K562 (cell line): Measurements from ENCODE around the gene CRIP1. TPM values are rescaled to one million over a fixed set of nuclear protein-coding genes. Genes with fewer than 3 reads are reported as not detected.

ENCODE experiments used
- ATF1 ChIP-seq, 2 experiments: fragments of 450-650 bp in 1 of 2; IDR thresholded peaks; 2 replicates each; pipeline ENCODE4 v1.6.1; 2016; ENCODE audit warnings: missing compliant biosample characterization in 1 of 2, missing genetic modification characterization in 1 of 2
- CBX3 ChIP-seq, 2 experiments: IDR thresholded peaks; 1 replicate in 1 of 2; 2 replicates in 1 of 2; pipeline ENCODE4 v1.6.1; 2012; ENCODE audit warnings: inconsistent platforms in 2 of 2, low read length in 2 of 2, borderline replicate concordance in 1 of 2, control low read depth in 1 of 2
- EGR1 ChIP-seq: fragments of 450-650 bp; conservative IDR thresholded peaks from 2 replicates; pipeline ENCODE4 v1.6.1; 2017; ENCODE audit warnings: mild to moderate bottlenecking
- EP400 ChIP-seq: fragments of 450-650 bp; IDR thresholded peaks from 2 replicates; pipeline ENCODE4 v1.6.1; 2017; ENCODE audit warnings: antibody characterized with exemption, mild to moderate bottlenecking, moderate library complexity
- HDGF ChIP-seq: fragments of 450-650 bp; IDR thresholded peaks from 2 replicates; pipeline ENCODE4 v1.6.1; 2016
- HSF4 ChIP-seq: fragments of 250-450 bp; sonication (Bioruptor Pico); IDR thresholded peaks from 2 replicates; pipeline ENCODE4 v2.1.2; 2022; ENCODE audit warnings: mild to moderate bottlenecking, moderate library complexity, borderline replicate concordance
- JUND ChIP-seq, 2 experiments: IDR thresholded peaks; 2 replicates in 1 of 2; 3 replicates in 1 of 2; pipeline ENCODE4 v1.6.1; 2011; ENCODE audit warnings: borderline replicate concordance in 2 of 2, low read depth in 2 of 2, low read length in 2 of 2, improper control_type of control experiment in 1 of 2, missing biosample characterization in 1 of 2, missing genetic modification characterization in 1 of 2, missing genetic modification reagents in 1 of 2
- KAT2B ChIP-seq: IDR thresholded peaks from one replicate; pipeline ENCODE4 v1.6.1; 2012; ENCODE audit warnings: low read depth, mild to moderate bottlenecking, control low read depth, inconsistent platforms, low read length, moderate library complexity
- KDM2B ChIP-seq: fragments of 250-450 bp; sonication (Bioruptor Pico); IDR thresholded peaks from 2 replicates; pipeline ENCODE4 v1.8.0; 2021; ENCODE audit warnings: mild to moderate bottlenecking, moderate library complexity
- MAFK ChIP-seq: IDR thresholded peaks from 2 replicates; pipeline ENCODE4 v1.6.1; 2011; ENCODE audit warnings: low read length, improper control_type of control experiment
- MECOM ChIP-seq: fragments of 250-450 bp; sonication (Bioruptor Pico); IDR thresholded peaks from 2 replicates; pipeline ENCODE4 v1.8.0; 2022; ENCODE audit warnings: inconsistent platforms
- NCOA6 ChIP-seq: fragments of 450-650 bp; IDR thresholded peaks from 2 replicates; pipeline ENCODE4 v1.6.1; 2017; ENCODE audit warnings: mild to moderate bottlenecking
- NELFE ChIP-seq: IDR thresholded peaks from 2 replicates; pipeline ENCODE4 v1.6.1; 2011; ENCODE audit warnings: mild to moderate bottlenecking; ENCODE audit not compliant: insufficient read depth, insufficient read length
- POLR2A ChIP-seq: fragments of 450-650 bp; conservative IDR thresholded peaks from 2 replicates; pipeline ENCODE4 v1.6.1; 2016
- RBM15 ChIP-seq: fragments of 200-400 bp; formaldehyde crosslinking; IDR thresholded peaks from 2 replicates; pipeline ENCODE4 v1.6.1; 2018; ENCODE audit warnings: mild to moderate bottlenecking, low read length, moderate library complexity; ENCODE audit not compliant: insufficient read depth
- RHOXF2B ChIP-seq: fragments of 250-450 bp; sonication (Bioruptor Pico); conservative IDR thresholded peaks from 2 replicates; pipeline ENCODE4 v1.5.1; 2021
- SIRT6 ChIP-seq: IDR thresholded peaks from one replicate; pipeline ENCODE4 v1.6.1; 2012; ENCODE audit warnings: low read depth, mild to moderate bottlenecking, control low read depth, inconsistent platforms, low read length, moderate library complexity
- SREBF2 ChIP-seq: sonication (generic); formaldehyde crosslinking; IDR thresholded peaks from 2 replicates; pipeline ENCODE4 v1.4.0; 2020; ENCODE audit warnings: mild to moderate bottlenecking, missing genetic modification reagents
- SRF ChIP-seq, 2 experiments: fragments of 250-450, 450-650 bp in 1 of 2; sonication (Bioruptor Pico) in 1 of 2; sonication (generic) in 1 of 2; formaldehyde crosslinking; IDR thresholded peaks; 2 replicates each; pipeline versions ENCODE4 v1.5.0 to v1.5.1; 2020 to 2022; ENCODE audit warnings: mild to moderate bottlenecking in 1 of 2, missing genetic modification reagents in 1 of 2
- TFAP4 ChIP-seq: sonication (generic); formaldehyde crosslinking; IDR thresholded peaks from 2 replicates; pipeline ENCODE4 v1.8.0; 2022; ENCODE audit warnings: missing genetic modification reagents, mild to moderate bottlenecking, moderate library complexity, borderline replicate concordance
- THRAP3 ChIP-seq: fragments of 450-650 bp; IDR thresholded peaks from 2 replicates; pipeline ENCODE4 v1.6.1; 2016; ENCODE audit warnings: mild to moderate bottlenecking, inconsistent platforms, borderline replicate concordance
- UBTF ChIP-seq, 2 experiments: IDR thresholded peaks; 2 replicates each; pipeline ENCODE4 v1.6.1; 2012; ENCODE audit warnings: improper control_type of control experiment in 2 of 2, low read depth in 2 of 2, low read length in 2 of 2, borderline replicate concordance in 1 of 2
- ZBTB2 ChIP-seq: fragments of 450-650 bp; IDR thresholded peaks from 2 replicates; pipeline ENCODE4 v1.6.1; 2016; ENCODE audit warnings: antibody characterized with exemption
- ZNF134 ChIP-seq: fragments of 250-450 bp; sonication (Bioruptor Pico); conservative IDR thresholded peaks from 2 replicates; pipeline ENCODE4 v1.4.0; 2020
- ZNF146 ChIP-seq: IDR thresholded peaks from one replicate; pipeline ENCODE4 v1.6.1; 2018; ENCODE audit warnings: missing compliant biosample characterization; ENCODE audit not compliant: unreplicated experiment
- ZNF23 ChIP-seq: fragments of 250-450 bp; sonication (Bioruptor Pico); IDR thresholded peaks from 2 replicates; pipeline ENCODE4 v1.4.0; 2020; ENCODE audit warnings: mild to moderate bottlenecking
- polyA plus RNA-seq, 8 experiments: library from polyadenylated mRNA; depleted of rRNA in 4 of 8; stranded (reverse) in 5 of 8; unstranded in 3 of 8; fragments of >200 nt; fragmentation: Nextera tagmentation in 2 of 8; fragmentation: Illumina TruSeq in 1 of 8; extraction: Ambion mirVana in 2 of 8; extraction: Trizol in 1 of 8; gene quantifications; 2 replicates each; pipeline versions ENCODE4 v1.2.1 to v1.2.3, GENCODE V29; 2011 to 2014; ENCODE audit warnings: inconsistent platforms in 1 of 8, missing spikeins in 1 of 8
- total RNA-seq, 7 experiments: library from RNA; depleted of rRNA in 6 of 7; stranded (reverse); fragments of >200 nt in 6 of 7; fragmentation: Illumina TruSeq in 2 of 7; extraction: Trizol in 2 of 7; gene quantifications; 2 replicates each; pipeline versions ENCODE4 v1.2.1 to v1.2.3, GENCODE V29; 2011 to 2021; ENCODE audit warnings: low replicate concordance in 1 of 7

Gene CRIP1
- total and polyA plus RNA-seq, 9 of the 15 experiments (the other 6 are each of a cell fraction or from before 2014, with no cell fraction given), result 0.11 to 0.58 (median 0.14) TPM; not detected in 6

- TF ChIP-seq RBM15 (no peak), NCOA6 (no peak), ZBTB2 (0 out of 2 replicates have a peak, but pooled peaks have one; percentile 43), ZNF134 (CRISPR knock-in tag) (no peak), EGR1 (peak; percentile 84), TFAP4 (CRISPR knock-in tag) (peak; percentile 38; the same call in 1 of the 2 replicates), KAT2B (no peak), HSF4 (CRISPR knock-in tag) (no peak), MECOM (CRISPR knock-in tag) (no peak), JUND (IDR thresholded peaks at IDR 0.05; ENCODE audit: borderline replicate concordance, low read depth, low read length) (0 out of 2 replicates have a peak, but pooled peaks have one; percentile 25), JUND (tag; IDR thresholded peaks at IDR 0.05; ENCODE audit: borderline replicate concordance, low read depth, low read length) (no peak), HDGF (no peak), ZNF23 (CRISPR knock-in tag) (no peak), CBX3 (IDR thresholded peaks at IDR 0.05; ENCODE audit: borderline replicate concordance in 1 of 2, low read length in 2 of 2) (no peak), ATF1 (CRISPR knock-in tag; IDR thresholded peaks at IDR 0.05) (no peak), ATF1 (tag; IDR thresholded peaks at IDR 0.05) (no peak), MAFK (no peak), THRAP3 (no peak), POLR2A (0 out of 2 replicates have a peak, but pooled peaks have one; percentile 48), SIRT6 (no peak), RHOXF2B (no peak), SREBF2 (CRISPR knock-in tag) (no peak), EP400 (peak; percentile 48), ZNF146 (CRISPR knock-in tag) (no peak), SRF (CRISPR knock-in tag; IDR thresholded peaks at IDR 0.05) (no peak), NELFE (no peak), UBTF (IDR thresholded peaks at IDR 0.05; ENCODE audit: borderline replicate concordance in 1 of 2, low read depth in 2 of 2, low read length in 2 of 2) (peak in 1 of 2 experiments; percentile 52; a peak in 1 of 4 replicates), KDM2B (CRISPR knock-in tag) (no peak)
Measured at GRCh38 chr14:105489542-105490266, 3.0 kb downstream of the CRIP1 start (continued).
